Astrocyte (in vitro differentiated cells and primary cell): ENCODE data around the gene PDP2. TPM values are rescaled to one million over a fixed set of nuclear protein-coding genes. Genes with fewer than 3 reads are reported as not detected.

ENCODE experiments used
- DNase-seq: peaks from one replicate; pipeline ENCODE4 v3.0.0-alpha.2; 2010; ENCODE audit warnings: low read depth
- FAIRE-seq: peaks from 2 replicates; lab custom pipeline; 2011; peaks lifted over from hg19 to GRCh38; lab: Jason Lieb, UNC
- H2AFZ ChIP-seq: 2 replicates; pipeline ENCODE4 v1.6.0; 2012; ENCODE audit warnings: low read depth, low read length, inconsistent platforms
- H3K27ac ChIP-seq: 2 replicates; pipeline ENCODE4 v1.5.1; 2011; ENCODE audit warnings: low read depth, low read length, inconsistent platforms
- H3K27me3 ChIP-seq: 2 replicates; pipeline ENCODE4 v1.6.0; 2011; ENCODE audit warnings: low read length, inconsistent platforms; ENCODE audit not compliant: insufficient read depth
- H3K36me3 ChIP-seq: 2 replicates; pipeline ENCODE4 v1.5.1; 2011; ENCODE audit warnings: low read length, inconsistent platforms; ENCODE audit not compliant: insufficient read depth
- H3K4me1 ChIP-seq: 2 replicates; pipeline ENCODE4 v1.5.1; 2011; ENCODE audit warnings: low read length, inconsistent platforms; ENCODE audit not compliant: insufficient read depth
- H3K4me2 ChIP-seq: 2 replicates; pipeline ENCODE4 v1.6.0; 2012; ENCODE audit warnings: low read length, inconsistent platforms
- H3K4me3 ChIP-seq: 2 replicates; pipeline ENCODE4 v1.5.1; 2011; ENCODE audit warnings: low read depth, mild to moderate bottlenecking, low read length, inconsistent platforms; ENCODE audit not compliant: insufficient read depth
- H3K79me2 ChIP-seq: 2 replicates; pipeline ENCODE4 v1.6.0; 2012; ENCODE audit warnings: mild to moderate bottlenecking, low read length, inconsistent platforms; ENCODE audit not compliant: insufficient read depth
- H3K9ac ChIP-seq: 2 replicates; pipeline ENCODE4 v1.6.0; 2012; ENCODE audit warnings: mild to moderate bottlenecking, low read length, inconsistent platforms
- H3K9me3 ChIP-seq: 2 replicates; pipeline ENCODE4 v1.5.1; 2012; ENCODE audit warnings: low read depth, mild to moderate bottlenecking, low read length, inconsistent platforms; ENCODE audit not compliant: insufficient read depth
- H4K20me1 ChIP-seq: 2 replicates; pipeline ENCODE4 v1.6.0; 2012; ENCODE audit warnings: low read length, inconsistent platforms; ENCODE audit not compliant: insufficient read depth
- H3K27ac Mint-ChIP-seq: one replicate; pipeline ENCODE4 v1.8.0; 2021; ENCODE audit warnings: mild to moderate bottlenecking, mixed read lengths; ENCODE audit not compliant: unreplicated experiment
- H3K27me3 Mint-ChIP-seq: one replicate; pipeline ENCODE4 v1.8.0; 2021; ENCODE audit warnings: low read depth, mixed read lengths; ENCODE audit not compliant: unreplicated experiment
- H3K36me3 Mint-ChIP-seq: one replicate; pipeline ENCODE4 v1.8.0; 2021; ENCODE audit warnings: low read depth, mixed read lengths; ENCODE audit not compliant: unreplicated experiment
- H3K4me1 Mint-ChIP-seq: one replicate; pipeline ENCODE4 v1.8.0; 2021; ENCODE audit warnings: low read depth, mixed read lengths; ENCODE audit not compliant: unreplicated experiment
- H3K4me3 Mint-ChIP-seq: one replicate; pipeline ENCODE4 v1.8.0; 2021; ENCODE audit warnings: mild to moderate bottlenecking, moderate library complexity, mixed read lengths; ENCODE audit not compliant: unreplicated experiment
- H3K9me3 Mint-ChIP-seq: one replicate; pipeline ENCODE4 v1.8.0; 2021; ENCODE audit warnings: mild to moderate bottlenecking, mixed read lengths; ENCODE audit not compliant: unreplicated experiment
- EZH2 ChIP-seq: IDR thresholded peaks from 2 replicates; pipeline ENCODE4 v1.6.1; 2012; ENCODE audit warnings: mild to moderate bottlenecking, low read length, inconsistent platforms; ENCODE audit not compliant: insufficient read depth
- total RNA-seq: library from RNA; stranded (reverse); gene quantifications from 2 replicates; pipeline ENCODE4 v1.2.1, GENCODE V29; 2021
- TF ChIP-seq, protein P1 (sequence below): IDR thresholded peaks from 2 replicates; pipeline ENCODE4 v1.5.1; 2011; ENCODE audit warnings: low read depth, mild to moderate bottlenecking, inconsistent platforms, low read length, moderate library complexity; ENCODE audit not compliant: insufficient read depth

PDP2 gene
- total RNA-seq, 1 donor from 2014 or later = 16.8 TPM

DNA sequence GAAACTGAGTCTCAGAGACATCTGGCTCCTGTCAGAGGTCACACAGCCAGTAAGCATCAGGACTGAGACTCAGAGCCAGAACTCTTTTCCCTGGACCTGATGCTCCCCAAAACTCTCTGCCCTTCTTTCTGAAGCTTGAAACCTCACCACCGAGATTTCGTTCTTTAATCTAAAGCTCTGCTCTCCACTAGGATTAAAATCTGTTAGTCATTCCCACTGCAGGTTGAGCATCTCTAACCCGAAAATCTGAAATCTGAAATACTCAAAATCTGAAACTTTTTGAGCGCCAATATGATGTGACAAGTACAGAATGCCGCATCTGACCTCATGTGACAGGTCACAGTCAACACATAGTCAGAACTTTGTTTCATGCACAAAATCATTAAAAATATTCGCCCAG lies 36.2 kb downstream of the PDP2 start:
- FAIRE-seq (no peak), DNase-seq (no peak)
- Histone ChIP-seq H4K20me1 (no peaks in the 10 kb centered on the region), H3K79me2 (no peaks in the 10 kb centered on the region), H3K4me2 (no peak overlapping the region), H3K4me1 (peaks cover 3% of the 10 kb centered on the region), H3K36me3 (no peaks in the 10 kb centered on the region), H2AFZ (no peak overlapping the region), H3K27ac (no peak overlapping the region), H3K27me3 (peaks cover 25% of the 10 kb centered on the region), H3K9ac (no peak overlapping the region), H3K9me3 (no peaks in the 10 kb centered on the region), H3K4me3 (no peak overlapping the region)
- no peaks in the 10 kb centered on the region for H3K4me1 Mint-ChIP-seq
- peaks cover 2% of the 10 kb centered on the region for H3K36me3 Mint-ChIP-seq
- H3K4me3 Mint-ChIP-seq = no peak overlapping the region
- TF ChIP-seq, protein P1, sequence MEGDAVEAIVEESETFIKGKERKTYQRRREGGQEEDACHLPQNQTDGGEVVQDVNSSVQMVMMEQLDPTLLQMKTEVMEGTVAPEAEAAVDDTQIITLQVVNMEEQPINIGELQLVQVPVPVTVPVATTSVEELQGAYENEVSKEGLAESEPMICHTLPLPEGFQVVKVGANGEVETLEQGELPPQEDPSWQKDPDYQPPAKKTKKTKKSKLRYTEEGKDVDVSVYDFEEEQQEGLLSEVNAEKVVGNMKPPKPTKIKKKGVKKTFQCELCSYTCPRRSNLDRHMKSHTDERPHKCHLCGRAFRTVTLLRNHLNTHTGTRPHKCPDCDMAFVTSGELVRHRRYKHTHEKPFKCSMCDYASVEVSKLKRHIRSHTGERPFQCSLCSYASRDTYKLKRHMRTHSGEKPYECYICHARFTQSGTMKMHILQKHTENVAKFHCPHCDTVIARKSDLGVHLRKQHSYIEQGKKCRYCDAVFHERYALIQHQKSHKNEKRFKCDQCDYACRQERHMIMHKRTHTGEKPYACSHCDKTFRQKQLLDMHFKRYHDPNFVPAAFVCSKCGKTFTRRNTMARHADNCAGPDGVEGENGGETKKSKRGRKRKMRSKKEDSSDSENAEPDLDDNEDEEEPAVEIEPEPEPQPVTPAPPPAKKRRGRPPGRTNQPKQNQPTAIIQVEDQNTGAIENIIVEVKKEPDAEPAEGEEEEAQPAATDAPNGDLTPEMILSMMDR = no peak
- TF ChIP-seq EZH2 = no peak
- H3K9me3 Mint-ChIP-seq = peaks cover 7% of the 10 kb centered on the region
- H3K27me3 Mint-ChIP-seq = peaks cover 77% of the 10 kb centered on the region
- no peak overlapping the region for H3K27ac Mint-ChIP-seq

DNA sequence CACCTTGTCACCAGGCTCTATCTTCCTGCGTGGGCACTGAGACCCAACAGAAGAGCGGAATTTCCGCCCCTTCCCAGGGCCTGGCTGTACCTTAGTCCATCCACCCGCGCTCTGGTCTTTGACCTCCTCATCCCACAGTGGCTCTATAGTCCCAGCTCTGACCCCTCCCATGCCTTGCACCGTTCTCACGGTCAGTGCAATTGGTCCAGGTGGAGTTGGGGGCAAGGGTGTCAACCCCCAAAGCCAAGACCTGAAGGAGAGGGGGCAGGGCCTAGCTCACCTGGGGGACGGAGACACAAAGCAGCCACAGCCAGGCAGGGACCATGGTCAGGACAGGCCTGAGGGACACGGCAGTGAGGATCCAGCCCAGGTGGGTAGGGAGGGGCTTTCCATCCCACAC lies 37.4 kb downstream of the PDP2 start:
- peaks cover 2% of the 10 kb centered on the region for H3K36me3 Mint-ChIP-seq
- H4K20me1 ChIP-seq = no peaks in the 10 kb centered on the region
- peaks cover 77% of the 10 kb centered on the region for H3K27me3 Mint-ChIP-seq
- DNase-seq (no peak), FAIRE-seq (no peak)
- no peak for TF ChIP-seq EZH2
- TF ChIP-seq, protein P1 = no peak
- H3K36me3 ChIP-seq = no peaks in the 10 kb centered on the region
- H3K27ac ChIP-seq = no peak overlapping the region
- H3K9ac ChIP-seq = no peak overlapping the region
- no peak overlapping the region for H2AFZ ChIP-seq
- H3K9me3 Mint-ChIP-seq = peaks cover 7% of the 10 kb centered on the region
- no peak overlapping the region for H3K4me3 Mint-ChIP-seq
- no peaks in the 10 kb centered on the region for H3K4me1 Mint-ChIP-seq
- H3K4me3 ChIP-seq = no peak overlapping the region
- H3K9me3 ChIP-seq = no peaks in the 10 kb centered on the region
- H3K27ac Mint-ChIP-seq = no peak overlapping the region
- H3K4me1 ChIP-seq = peaks cover 3% of the 10 kb centered on the region
- H3K27me3 ChIP-seq = peaks cover 27% of the 10 kb centered on the region
- H3K79me2 ChIP-seq = no peaks in the 10 kb centered on the region
- H3K4me2 ChIP-seq = no peak overlapping the region

DNA sequence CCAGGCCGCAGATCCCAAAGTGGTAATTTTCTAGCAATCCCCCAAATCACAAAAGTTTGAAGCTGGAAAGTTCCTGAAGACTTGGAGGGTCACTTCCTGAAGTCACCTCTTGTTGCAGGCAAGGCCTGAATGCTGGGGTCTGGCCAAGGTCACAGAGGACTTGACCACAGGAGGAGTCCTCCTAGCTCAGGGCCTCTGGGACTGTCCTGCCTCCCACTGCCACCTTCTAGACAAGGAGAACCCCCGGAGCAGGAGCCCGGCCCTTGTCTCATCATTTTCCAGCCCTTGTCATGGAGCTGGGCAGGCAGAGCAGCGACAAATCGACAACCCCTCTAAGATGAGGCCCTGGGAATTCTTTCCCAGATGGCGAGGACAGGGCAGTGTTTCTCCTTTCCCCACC lies 38.0 kb downstream of the PDP2 start:
- H3K9ac ChIP-seq = no peak overlapping the region
- no peak for DNase-seq
- no peak overlapping the region for H3K4me3 ChIP-seq
- Mint-ChIP-seq H3K36me3 (peaks cover 5% of the 10 kb centered on the region), H3K4me1 (peaks cover 2% of the 10 kb centered on the region), H3K27me3 (peaks cover 78% of the 10 kb centered on the region), H3K4me3 (no peak overlapping the region), H3K27ac (no peak overlapping the region), H3K9me3 (peaks cover 7% of the 10 kb centered on the region)
- no peaks in the 10 kb centered on the region for H3K79me2 ChIP-seq
- peaks cover 6% of the 10 kb centered on the region for H3K4me1 ChIP-seq
- H4K20me1 ChIP-seq = peaks cover 5% of the 10 kb centered on the region
- no peak for FAIRE-seq
- H3K27ac ChIP-seq = no peak overlapping the region
- H3K9me3 ChIP-seq = no peaks in the 10 kb centered on the region
- peaks cover 27% of the 10 kb centered on the region for H3K27me3 ChIP-seq
- no peak overlapping the region for H3K4me2 ChIP-seq
- TF ChIP-seq EZH2 = no peak
- TF ChIP-seq, protein P1 = no peak
- no peak overlapping the region for H2AFZ ChIP-seq
- no peaks in the 10 kb centered on the region for H3K36me3 ChIP-seq
